Endothelial cell of umbilical vein (primary cell): ENCODE results near the gene MSH4.

Experiments used
- CTCF ChIP-seq, 2 donors: IDR thresholded peaks; 1 replicate in 1 of 2; 2 replicates in 1 of 2; pipeline ENCODE4 v1.5.1; 2011; ENCODE audit warnings: low read length in 2 of 2, mild to moderate bottlenecking in 2 of 2, moderate library complexity in 2 of 2, control low read depth in 1 of 2, inconsistent platforms in 1 of 2, low read depth in 1 of 2; ENCODE audit not compliant: insufficient read depth in 1 of 2; ENCODE audit errors: extremely low read depth in 1 of 2
- EZH2 ChIP-seq: IDR thresholded peaks from 2 replicates; pipeline ENCODE4 v1.6.1; 2012; ENCODE audit warnings: borderline replicate concordance, low read depth, mild to moderate bottlenecking, moderate library complexity, low read length, inconsistent platforms; ENCODE audit not compliant: severe bottlenecking
- MAX ChIP-seq: IDR thresholded peaks from 2 replicates; pipeline ENCODE4 v1.6.1; 2011; ENCODE audit not compliant: insufficient read depth, insufficient read length
- MYC ChIP-seq: IDR thresholded peaks from one replicate; pipeline ENCODE4 v1.6.1; 2011; ENCODE audit warnings: mild to moderate bottlenecking, low read depth, low read length
- POLR2AphosphoS5 ChIP-seq: IDR thresholded peaks from 2 replicates; pipeline ENCODE4 v1.6.1; 2012; ENCODE audit warnings: low read depth, mild to moderate bottlenecking, control low read depth, low read length, moderate library complexity; ENCODE audit not compliant: insufficient read depth

- TF ChIP-seq CTCF (IDR thresholded peaks at IDR 0.05; ENCODE audit: extremely low read depth in 1 of 2, insufficient read depth in 1 of 2, low read depth in 1 of 2, low read length in 2 of 2) (no peak), MAX (no peak), POLR2AphosphoS5 (no peak), MYC (no peak), EZH2 (no peak)
These were observed 74.3 kb downstream of the MSH4 start for GRCh38 chr1:75870951-75871350.
